Large intestine (tissue), 3 donors: ENCODE data around the gene PLA2G4E. TPM values are rescaled to one million over a fixed set of nuclear protein-coding genes. Genes with fewer than 3 reads are reported as not detected.

Source experiments
- DNase-seq, 2 donors: peaks; one replicate each; pipeline versions ENCODE4 v3.0.0 to v3.0.0-alpha.2; 2013
- H3K27ac ChIP-seq: one replicate; pipeline ENCODE4 v1.5.1; 2013; ENCODE audit warnings: low read length
- H3K27me3 ChIP-seq: 2 replicates; pipeline ENCODE4 v1.6.1; 2013; ENCODE audit warnings: low read length; ENCODE audit not compliant: control insufficient read depth, insufficient read depth
- H3K36me3 ChIP-seq: 2 replicates; pipeline ENCODE4 v1.6.1; 2013; ENCODE audit warnings: low read length; ENCODE audit not compliant: control insufficient read depth, insufficient read depth
- H3K4me1 ChIP-seq: one replicate; pipeline ENCODE4 v1.6.1; 2013; ENCODE audit warnings: low read length; ENCODE audit not compliant: control insufficient read depth, insufficient read depth
- H3K4me3 ChIP-seq: one replicate; pipeline ENCODE4 v1.5.1; 2013; ENCODE audit warnings: low read length
- H3K9me3 ChIP-seq: one replicate; pipeline ENCODE4 v1.6.1; 2013; ENCODE audit warnings: mild to moderate bottlenecking, low read depth, low read length, moderate library complexity; ENCODE audit not compliant: control insufficient read depth
- WGBS: methylation state at CpG from one replicate; pipeline ENCODE4 v1.1.5; 2013; ENCODE audit warnings: low lambda C conversion rate; ENCODE audit not compliant: insufficient coverage; 5-methylcytosine and 5-hydroxymethylcytosine counted together
- polyA plus RNA-seq: library from polyadenylated mRNA; unstranded; fragments of 120-200 nt; gene quantifications from one replicate; pipeline ENCODE4 v1.2.1, GENCODE V29; 2013

Gene PLA2G4E
- polyA plus RNA-seq, 1 donor, result 0.43 TPM

GRCh38 chr15:41952013-41952563, 68.8 kb downstream of the PLA2G4E start:
- Histone ChIP-seq H3K4me1 (peaks cover 18% of the 10 kb centered on the region), H3K36me3 (peaks cover 21% of the 10 kb centered on the region), H3K4me3 (no peak overlapping the region), H3K9me3 (no peaks in the 10 kb centered on the region), H3K27ac (no peak overlapping the region), H3K27me3 (no peaks in the 10 kb centered on the region)
- WGBS, result 90% methylated on average over 2 of the region's 12 CpGs
- DNase-seq, result no peak

GRCh38 chr15:41951571-41951970, 69.3 kb downstream of the PLA2G4E start:
- H3K27ac ChIP-seq, result no peak overlapping the region
- DNase-seq, result no peak
- peaks cover 13% of the 10 kb centered on the region for H3K4me1 ChIP-seq
- peaks cover 21% of the 10 kb centered on the region for H3K36me3 ChIP-seq
- WGBS, result no CpG with 5 or more reads among the region's 2 CpGs
- no peak overlapping the region for H3K4me3 ChIP-seq
- H3K27me3 ChIP-seq, result no peaks in the 10 kb centered on the region
- no peaks in the 10 kb centered on the region for H3K9me3 ChIP-seq

- Histone ChIP-seq H3K27me3 (no peaks in the 10 kb centered on the region), H3K4me3 (no peak overlapping the region), H3K4me1 (peaks cover 3% of the 10 kb centered on the region), H3K27ac (no peak overlapping the region), H3K9me3 (no peaks in the 10 kb centered on the region), H3K36me3 (peaks cover 21% of the 10 kb centered on the region)
- no peak for DNase-seq
- no CpG with 5 or more reads among the region's 5 CpGs for WGBS
Measured at GRCh38 chr15:41950489-41950888, 70.4 kb downstream of the PLA2G4E start.

- H3K4me1 ChIP-seq, result peaks cover 3% of the 10 kb centered on the region
- H3K36me3 ChIP-seq, result peaks cover 21% of the 10 kb centered on the region
- no CpG with 5 or more reads among the region's 4 CpGs for WGBS
- no peak for DNase-seq
- no peaks in the 10 kb centered on the region for H3K9me3 ChIP-seq
- H3K4me3 ChIP-seq, result no peak overlapping the region
- H3K27me3 ChIP-seq, result no peaks in the 10 kb centered on the region
- no peak overlapping the region for H3K27ac ChIP-seq
Measured at GRCh38 chr15:41950127-41950483, 70.7 kb downstream of the PLA2G4E start.

- WGBS, result 100% methylated on average over 2 of the region's 5 CpGs
- no peak overlapping the region for H3K4me3 ChIP-seq
Measured at GRCh38 chr15:41949401-41950126, 71.3 kb downstream of the PLA2G4E start.

GRCh38 chr15:41948490-41948889, 72.4 kb downstream of the PLA2G4E start:
- Histone ChIP-seq H3K27me3 (no peaks in the 10 kb centered on the region), H3K4me3 (no peak overlapping the region), H3K9me3 (no peaks in the 10 kb centered on the region), H3K27ac (no peak overlapping the region), H3K4me1 (peaks cover 7% of the 10 kb centered on the region), H3K36me3 (peaks cover 21% of the 10 kb centered on the region)
- 100% methylated on average over 2 of the region's 3 CpGs for WGBS
- DNase-seq, result no peak

More at GRCh38 chr15:41949401-41950126, 71.3 kb downstream of the PLA2G4E start:
- DNase-seq, result no peak
- Histone ChIP-seq H3K27ac (no peak overlapping the region), H3K4me1 (peaks cover 3% of the 10 kb centered on the region), H3K27me3 (no peaks in the 10 kb centered on the region), H3K9me3 (no peaks in the 10 kb centered on the region), H3K36me3 (peaks cover 25% of the 10 kb centered on the region)

GRCh38 chr15:41946970-41947369, 73.9 kb downstream of the PLA2G4E start:
- H3K27me3 ChIP-seq, result no peaks in the 10 kb centered on the region
- no peak overlapping the region for H3K27ac ChIP-seq
- peaks cover 7% of the 10 kb centered on the region for H3K4me1 ChIP-seq
- no peaks in the 10 kb centered on the region for H3K9me3 ChIP-seq
- no peak for DNase-seq
- no peak overlapping the region for H3K4me3 ChIP-seq
- no CpG with 5 or more reads among the region's 2 CpGs for WGBS
- H3K36me3 ChIP-seq, result peaks cover 20% of the 10 kb centered on the region

- H3K9me3 ChIP-seq, result no peaks in the 10 kb centered on the region
- H3K4me1 ChIP-seq, result peaks cover 7% of the 10 kb centered on the region
- H3K27me3 ChIP-seq, result no peaks in the 10 kb centered on the region
- no CpG with 5 or more reads among the region's 11 CpGs for WGBS
- no peak for DNase-seq
- H3K27ac ChIP-seq, result no peak overlapping the region
- no peak overlapping the region for H3K4me3 ChIP-seq
- H3K36me3 ChIP-seq, result peaks cover 15% of the 10 kb centered on the region
Measured at GRCh38 chr15:41945731-41946130, 75.1 kb downstream of the PLA2G4E start.

- WGBS, result no CpG with 5 or more reads among the region's 6 CpGs
Measured at GRCh38 chr15:41945221-41945620, 75.6 kb downstream of the PLA2G4E start.

GRCh38 chr15:41944313-41944940, 76.4 kb downstream of the PLA2G4E start:
- no peak for DNase-seq
- H3K4me1 ChIP-seq, result peaks cover 4% of the 10 kb centered on the region
- peaks cover 22% of the 10 kb centered on the region for H3K36me3 ChIP-seq
- H3K27me3 ChIP-seq, result no peaks in the 10 kb centered on the region
- H3K27ac ChIP-seq, result peak overlapping the region; percentile 49
- no peak overlapping the region for H3K4me3 ChIP-seq
- no peaks in the 10 kb centered on the region for H3K9me3 ChIP-seq
- 75% methylated on average over 2 of the region's 8 CpGs for WGBS

More at GRCh38 chr15:41945221-41945620, 75.6 kb downstream of the PLA2G4E start:
- DNase-seq, result no peak
- H3K27ac ChIP-seq, result no peak overlapping the region
- H3K9me3 ChIP-seq, result no peaks in the 10 kb centered on the region
- H3K27me3 ChIP-seq, result no peaks in the 10 kb centered on the region
- peaks cover 18% of the 10 kb centered on the region for H3K36me3 ChIP-seq
- no peak overlapping the region for H3K4me3 ChIP-seq
- peaks cover 7% of the 10 kb centered on the region for H3K4me1 ChIP-seq
